ENCODE measurements around the gene GRK4. TPM values are rescaled to one million over a fixed set of nuclear protein-coding genes. Genes with fewer than 3 reads are reported as not detected.

The GRK4 gene
- total RNA-seq, 1 donor from 2014 or later: 1.9 TPM

DNA sequence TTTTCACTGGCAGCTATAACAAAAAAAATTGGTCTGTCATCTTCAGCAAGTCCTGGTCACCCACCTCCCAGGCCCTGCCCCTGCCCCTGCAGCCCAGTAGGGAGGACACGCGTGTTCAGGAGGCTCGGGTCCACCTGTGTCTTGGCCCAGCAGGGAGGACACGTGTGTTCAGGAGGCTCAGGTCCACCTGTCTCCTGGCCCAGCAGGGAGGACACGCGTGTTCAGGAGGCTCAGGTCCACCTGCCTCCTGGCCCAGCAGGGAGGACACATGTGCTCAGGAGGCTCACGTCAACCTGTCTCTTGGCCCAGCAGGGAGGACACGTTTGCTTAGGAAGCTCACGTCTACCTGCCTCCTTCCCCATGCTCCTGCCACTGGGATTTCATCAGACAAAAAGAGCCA is 66.1 kb downstream of the GRK4 start:
- no peaks in the 10 kb centered on the region for H3K27me3 ChIP-seq
- no peak overlapping the region for H3K27ac ChIP-seq
- H3K4me3 ChIP-seq: no peak overlapping the region
- TF ChIP-seq, protein P1, sequence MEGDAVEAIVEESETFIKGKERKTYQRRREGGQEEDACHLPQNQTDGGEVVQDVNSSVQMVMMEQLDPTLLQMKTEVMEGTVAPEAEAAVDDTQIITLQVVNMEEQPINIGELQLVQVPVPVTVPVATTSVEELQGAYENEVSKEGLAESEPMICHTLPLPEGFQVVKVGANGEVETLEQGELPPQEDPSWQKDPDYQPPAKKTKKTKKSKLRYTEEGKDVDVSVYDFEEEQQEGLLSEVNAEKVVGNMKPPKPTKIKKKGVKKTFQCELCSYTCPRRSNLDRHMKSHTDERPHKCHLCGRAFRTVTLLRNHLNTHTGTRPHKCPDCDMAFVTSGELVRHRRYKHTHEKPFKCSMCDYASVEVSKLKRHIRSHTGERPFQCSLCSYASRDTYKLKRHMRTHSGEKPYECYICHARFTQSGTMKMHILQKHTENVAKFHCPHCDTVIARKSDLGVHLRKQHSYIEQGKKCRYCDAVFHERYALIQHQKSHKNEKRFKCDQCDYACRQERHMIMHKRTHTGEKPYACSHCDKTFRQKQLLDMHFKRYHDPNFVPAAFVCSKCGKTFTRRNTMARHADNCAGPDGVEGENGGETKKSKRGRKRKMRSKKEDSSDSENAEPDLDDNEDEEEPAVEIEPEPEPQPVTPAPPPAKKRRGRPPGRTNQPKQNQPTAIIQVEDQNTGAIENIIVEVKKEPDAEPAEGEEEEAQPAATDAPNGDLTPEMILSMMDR (IDR thresholded peaks at IDR 0.05): no peak
- H3K36me3 ChIP-seq: no peaks in the 10 kb centered on the region
- DNase-seq (ENCODE audit: low spot score in 2 of 2): no peak
- intact Hi-C loops (cut with DNase I): no loop called here
- H3K9me3 ChIP-seq: no peaks in the 10 kb centered on the region
- no peaks in the 10 kb centered on the region for H3K4me1 ChIP-seq

DNA sequence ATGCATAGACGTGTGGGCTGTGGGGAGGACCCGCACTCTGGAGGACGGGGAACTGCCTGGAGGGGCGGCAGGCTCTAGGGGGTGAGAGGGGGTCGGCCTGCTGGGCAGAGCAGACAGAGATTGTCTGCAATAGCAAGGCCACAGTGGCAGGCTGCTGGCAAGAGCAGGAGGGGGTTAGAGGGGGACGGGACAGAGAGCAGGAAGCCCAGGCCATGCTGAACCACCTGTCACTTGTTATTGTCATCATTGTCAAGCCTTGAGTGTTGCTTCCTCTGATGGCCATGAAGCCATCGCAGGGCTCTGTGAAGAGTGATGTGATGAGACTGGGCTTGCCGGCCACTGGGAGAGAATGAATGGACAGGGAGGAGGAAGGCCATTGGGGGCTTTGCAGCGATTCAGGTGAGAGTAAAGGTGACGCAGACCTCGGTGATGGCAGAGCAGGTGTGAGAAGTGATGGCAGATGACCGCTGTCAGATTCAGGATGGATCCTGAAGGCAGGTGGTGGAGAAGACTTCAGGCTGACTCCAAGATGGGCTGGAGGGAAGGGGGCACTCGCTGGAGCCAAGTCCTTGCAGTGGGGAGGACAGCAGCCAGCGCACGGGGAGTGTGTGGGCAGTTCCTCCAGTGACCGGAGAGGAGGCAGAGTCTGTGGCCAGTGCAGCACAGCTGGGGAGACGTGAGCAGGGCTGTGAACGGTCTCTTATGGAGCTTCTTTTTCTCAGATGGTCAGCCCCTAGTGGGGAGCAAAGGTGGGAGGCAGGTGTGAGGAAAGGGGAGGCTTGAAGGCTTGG is 67.4 kb downstream of the GRK4 start:
- Histone ChIP-seq H3K9me3 (no peaks in the 10 kb centered on the region), H3K4me1 (no peaks in the 10 kb centered on the region), H3K27me3 (no peaks in the 10 kb centered on the region), H3K4me3 (no peak overlapping the region), H3K27ac (no peak overlapping the region), H3K36me3 (no peaks in the 10 kb centered on the region)
- TF ChIP-seq, protein P1 (IDR thresholded peaks at IDR 0.05): no peak
- intact Hi-C loops (cut with DNase I): no loop called here
- DNase-seq (ENCODE audit: low spot score in 2 of 2): no peak

DNA sequence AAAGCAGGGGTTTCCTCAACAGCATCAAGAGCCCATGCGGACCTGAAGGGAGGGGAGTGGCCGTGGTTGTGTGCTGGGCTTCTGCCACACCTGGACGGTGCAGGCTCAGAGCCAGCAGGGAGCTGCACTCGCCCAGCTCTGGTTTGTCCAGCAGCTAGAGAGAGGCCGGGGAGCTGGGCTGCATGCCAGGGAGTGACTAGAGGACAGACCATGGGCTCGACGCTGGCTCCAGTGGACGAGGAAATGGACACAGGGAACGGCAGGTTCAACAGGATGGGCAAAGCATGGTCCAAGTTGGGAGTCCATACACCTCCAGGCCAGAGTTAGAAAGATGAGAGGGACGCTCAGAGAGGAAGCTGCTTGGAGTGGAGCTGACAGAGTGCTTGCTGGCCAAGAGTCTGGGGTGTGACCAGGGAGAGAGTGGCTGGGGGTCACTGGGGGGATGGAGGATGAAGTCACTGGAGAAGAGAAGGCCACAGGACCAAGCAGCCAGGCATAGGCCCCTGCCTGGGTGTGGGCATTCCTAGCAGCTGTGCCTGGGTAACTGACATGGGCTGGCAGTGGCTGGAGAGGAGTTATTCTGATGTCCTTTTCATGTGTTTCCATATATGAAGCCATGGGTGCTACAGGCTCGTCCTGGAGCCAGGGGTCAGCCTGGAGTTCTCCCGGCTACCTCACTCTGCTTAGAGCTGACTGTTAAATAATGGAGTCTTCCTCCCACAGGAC is 68.1 kb downstream of the GRK4 start:
- TF ChIP-seq, protein P1 (IDR thresholded peaks at IDR 0.05): no peak
- no peak for DNase-seq (ENCODE audit: low spot score in 2 of 2)
- no peaks in the 10 kb centered on the region for H3K9me3 ChIP-seq
- H3K4me3 ChIP-seq: no peak overlapping the region
- no peaks in the 10 kb centered on the region for H3K27me3 ChIP-seq
- no peaks in the 10 kb centered on the region for H3K4me1 ChIP-seq
- no peak overlapping the region for H3K27ac ChIP-seq
- H3K36me3 ChIP-seq: no peaks in the 10 kb centered on the region
- intact Hi-C loops (cut with DNase I): no loop called here

DNA sequence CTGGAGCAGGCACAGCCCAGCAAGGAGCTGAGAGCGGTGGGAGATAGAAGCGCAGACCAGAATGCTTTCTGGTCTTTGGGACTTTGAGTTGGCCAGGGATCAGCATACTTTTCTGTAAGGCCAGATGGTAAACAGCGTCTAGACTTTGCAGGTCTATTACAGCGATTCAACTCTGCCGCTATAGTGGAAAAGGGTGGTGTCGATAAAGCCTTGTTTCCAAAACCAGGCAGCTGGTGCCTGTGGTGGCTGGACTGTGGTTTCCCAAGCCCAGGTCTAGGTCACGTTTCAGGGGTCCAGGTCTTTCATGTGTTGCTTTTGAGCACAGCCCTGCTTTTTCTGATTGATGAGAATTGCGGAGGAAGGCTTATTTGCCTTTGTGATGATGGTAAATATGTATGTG is 70.9 kb downstream of the GRK4 start:
- no peaks in the 10 kb centered on the region for H3K27me3 ChIP-seq
- H3K9me3 ChIP-seq: no peaks in the 10 kb centered on the region
- DNase-seq (ENCODE audit: low spot score in 2 of 2): no peak
- TF ChIP-seq, protein P1 (IDR thresholded peaks at IDR 0.05): no peak
- no peaks in the 10 kb centered on the region for H3K36me3 ChIP-seq
- intact Hi-C loops (cut with DNase I): no loop called here
- H3K4me1 ChIP-seq: peaks cover 0 to 6% of the 10 kb centered on the region in 2 donors
- no peak overlapping the region for H3K4me3 ChIP-seq
- H3K27ac ChIP-seq: no peak overlapping the region

DNA sequence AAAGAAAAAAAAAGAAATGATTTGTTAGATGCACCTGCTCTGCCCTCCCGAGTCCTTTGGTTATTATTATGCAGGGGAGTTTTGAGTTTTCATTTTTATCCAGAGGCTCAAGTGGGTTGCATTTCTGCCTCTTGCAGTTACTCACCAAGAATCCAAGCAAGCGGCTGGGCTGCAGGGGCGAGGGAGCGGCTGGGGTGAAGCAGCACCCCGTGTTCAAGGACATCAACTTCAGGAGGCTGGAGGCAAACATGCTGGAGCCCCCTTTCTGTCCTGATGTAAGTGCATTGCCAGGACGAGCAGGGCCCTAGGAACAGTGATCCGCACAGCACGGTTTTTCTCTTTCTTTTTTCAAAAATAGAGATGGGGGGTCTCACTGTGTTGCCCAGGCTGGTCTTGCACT is 71.9 kb downstream of the GRK4 start:
- Histone ChIP-seq H3K36me3 (no peaks in the 10 kb centered on the region), H3K27ac (no peak overlapping the region), H3K9me3 (no peaks in the 10 kb centered on the region), H3K27me3 (no peaks in the 10 kb centered on the region), H3K4me1 (peaks cover 0 to 6% of the 10 kb centered on the region in 2 donors), H3K4me3 (no peak overlapping the region)
- TF ChIP-seq, protein P1 (IDR thresholded peaks at IDR 0.05): no peak
- intact Hi-C loops (cut with DNase I): loop anchor here (5.0 kb wide), 1 partner anchor 273 kb away; no protein-coding TSS in a partner anchor
- DNase-seq (ENCODE audit: low spot score in 2 of 2): no peak
